ENCODE data around the gene FOXJ1. TPM values are rescaled to one million over a fixed set of nuclear protein-coding genes. Genes with fewer than 3 reads are reported as not detected.

FOXJ1 gene
- total RNA-seq, 2 donors from 2014 or later: 0.33 to 3.4 TPM

DNA sequence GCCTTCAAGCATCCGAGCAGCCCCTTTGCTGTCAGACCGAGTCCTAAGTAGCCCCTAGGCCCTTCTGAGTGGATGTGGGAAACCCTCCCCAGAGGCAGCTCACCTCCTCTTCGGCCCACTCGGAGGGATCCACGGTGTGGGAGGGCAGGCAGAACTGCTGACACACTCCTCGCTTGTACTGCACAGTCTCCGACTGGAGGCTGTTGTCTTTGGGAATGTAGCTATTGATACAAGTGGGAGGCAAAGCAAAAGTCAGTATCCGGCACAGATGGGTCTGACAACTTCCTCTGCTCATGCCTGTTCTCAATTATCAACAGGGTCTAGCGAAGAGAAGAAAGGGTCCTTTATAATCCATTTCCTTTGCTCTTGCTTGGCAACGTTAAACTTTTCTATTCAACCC, 25.9 kb upstream of the FOXJ1 start:
- WGBS, 2 donors: 75 to 84% methylated on average over 6 to 10 of the region's 10 CpGs
- ATAC-seq (no peak), DNase-seq (no peak)
- no peaks in the 10 kb centered on the region for H3K36me3 ChIP-seq (replicated peaks in 1 of 2; ENCODE audit: insufficient read depth in 1 of 2, low read depth in 2 of 2)
- no peaks in the 10 kb centered on the region for H3K27me3 ChIP-seq
- no peaks in the 10 kb centered on the region for H3K9me3 ChIP-seq
- no peak overlapping the region for H3K4me3 ChIP-seq
- TF ChIP-seq POLR2A (IDR thresholded peaks at IDR 0.05) (no peak), CTCF (IDR thresholded peaks at IDR 0.05) (no peak)
- no peaks in the 10 kb centered on the region for H3K4me1 ChIP-seq
- intact Hi-C loops (cut with DNase I): no loop called here
- no peak overlapping the region for H3K27ac ChIP-seq

DNA sequence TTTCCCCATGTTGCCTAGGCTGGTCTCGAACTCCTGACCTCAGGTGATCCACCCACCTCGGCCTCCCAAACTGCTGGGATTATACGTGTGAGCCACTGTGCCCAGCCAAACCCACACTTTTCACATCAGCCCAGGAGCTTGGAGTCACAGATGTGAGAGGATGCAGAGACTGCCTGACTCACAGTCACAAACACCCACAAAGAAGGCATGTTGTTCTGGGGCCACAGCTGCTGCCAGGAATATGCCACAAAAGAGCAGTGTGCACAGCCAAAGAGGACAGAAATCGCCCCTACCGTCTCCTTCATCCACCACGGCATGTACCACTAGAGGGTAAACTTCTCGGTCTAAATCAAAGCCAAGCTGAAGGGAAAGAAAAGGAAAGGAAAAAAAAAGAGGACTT, 25.1 kb upstream of the FOXJ1 start:
- no peak for TF ChIP-seq POLR2A (IDR thresholded peaks at IDR 0.05)
- TF ChIP-seq CTCF (IDR thresholded peaks at IDR 0.05): no peak
- Histone ChIP-seq H3K36me3 (replicated peaks in 1 of 2; ENCODE audit: insufficient read depth in 1 of 2, low read depth in 2 of 2) (no peaks in the 10 kb centered on the region), H3K4me3 (no peak overlapping the region), H3K27me3 (no peaks in the 10 kb centered on the region), H3K9me3 (no peaks in the 10 kb centered on the region), H3K27ac (no peak overlapping the region), H3K4me1 (no peaks in the 10 kb centered on the region)
- 76 to 80% methylated on average over 7 of the region's 7 CpGs for WGBS, 2 donors
- ATAC-seq (no peak), DNase-seq (no peak)
- intact Hi-C loops (cut with DNase I): no loop called here

- H3K36me3 ChIP-seq (replicated peaks in 1 of 2; ENCODE audit: insufficient read depth in 1 of 2, low read depth in 2 of 2): no peaks in the 10 kb centered on the region
- TF ChIP-seq CTCF (IDR thresholded peaks at IDR 0.05): no peak
- no peak for TF ChIP-seq POLR2A (IDR thresholded peaks at IDR 0.05)
- H3K27me3 ChIP-seq: no peaks in the 10 kb centered on the region
- no peak for DNase-seq
- H3K27ac ChIP-seq: no peak overlapping the region
- no peaks in the 10 kb centered on the region for H3K4me1 ChIP-seq
- no peak overlapping the region for H3K4me3 ChIP-seq
- intact Hi-C loops (cut with DNase I): no loop called here
- H3K9me3 ChIP-seq: no peaks in the 10 kb centered on the region
- 68 to 72% methylated on average over 2 of the region's 2 CpGs for WGBS, 2 donors
- no peak for ATAC-seq
Measured at GRCh38 chr17:76164331-76164730, 23.3 kb upstream of the FOXJ1 start.

DNA sequence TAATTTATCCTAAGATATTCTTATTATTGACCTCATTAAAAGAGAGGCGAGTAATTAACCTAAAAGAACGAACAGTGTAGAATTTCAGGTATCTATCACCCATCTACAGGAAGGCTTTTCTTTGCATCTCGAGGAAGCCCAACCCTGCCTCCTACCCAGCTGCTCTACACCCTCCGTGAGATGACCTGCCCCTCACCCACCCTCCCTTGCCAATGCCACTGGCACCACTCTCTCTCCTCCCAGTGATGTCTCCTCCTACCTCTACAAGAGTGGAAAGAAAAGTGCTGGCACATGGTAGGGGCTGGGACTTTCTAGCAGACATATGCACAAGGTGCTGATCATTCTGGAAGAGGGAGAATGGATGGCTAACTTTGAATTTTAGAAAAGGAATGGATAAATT, 22.9 kb upstream of the FOXJ1 start:
- no peaks in the 10 kb centered on the region for H3K4me1 ChIP-seq
- WGBS, 2 donors: 78 to 81% methylated on average over 4 of the region's 4 CpGs
- intact Hi-C loops (cut with DNase I): no loop called here
- H3K27ac ChIP-seq: no peak overlapping the region
- no peaks in the 10 kb centered on the region for H3K9me3 ChIP-seq
- H3K4me3 ChIP-seq: no peak overlapping the region
- H3K36me3 ChIP-seq (replicated peaks in 1 of 2; ENCODE audit: insufficient read depth in 1 of 2, low read depth in 2 of 2): no peaks in the 10 kb centered on the region
- no peak for DNase-seq
- TF ChIP-seq CTCF (IDR thresholded peaks at IDR 0.05): no peak
- no peak for TF ChIP-seq POLR2A (IDR thresholded peaks at IDR 0.05)
- ATAC-seq: no peak
- H3K27me3 ChIP-seq: no peaks in the 10 kb centered on the region

DNA sequence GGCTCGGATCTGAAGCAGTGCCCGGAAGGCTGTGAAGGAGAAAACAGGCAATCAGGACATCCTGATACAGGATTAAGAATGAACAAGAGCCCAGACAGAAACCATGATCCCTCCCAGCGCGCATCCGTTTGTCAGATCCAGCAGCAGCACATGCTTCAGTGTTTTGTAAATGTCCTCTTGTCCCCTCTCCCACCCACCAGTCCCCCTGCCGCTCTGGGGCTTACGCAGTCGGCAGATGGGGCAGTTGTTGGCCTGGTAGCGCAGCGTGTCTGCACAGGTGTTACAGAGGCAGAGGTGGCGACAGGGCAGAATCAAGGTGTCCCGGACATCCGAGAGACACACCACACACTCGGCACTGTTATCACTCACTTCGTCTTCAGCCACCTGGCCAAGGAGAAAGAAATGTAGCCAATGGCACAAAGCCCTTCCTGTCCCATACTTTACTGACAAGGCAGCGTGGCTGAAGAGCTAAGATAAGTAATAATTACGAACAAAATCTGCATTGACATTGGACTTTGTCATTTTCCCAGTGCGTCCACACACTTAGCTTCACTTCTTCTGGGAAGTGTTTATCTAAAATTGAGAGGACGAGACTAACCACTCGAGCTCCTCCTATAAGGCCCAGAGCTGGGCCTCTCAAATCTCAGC, 20.7 kb upstream of the FOXJ1 start:
- Histone ChIP-seq H3K36me3 (replicated peaks in 1 of 2; ENCODE audit: insufficient read depth in 1 of 2, low read depth in 2 of 2) (no peaks in the 10 kb centered on the region), H3K27me3 (no peaks in the 10 kb centered on the region), H3K4me3 (no peak overlapping the region), H3K27ac (no peak overlapping the region), H3K9me3 (no peaks in the 10 kb centered on the region), H3K4me1 (no peaks in the 10 kb centered on the region)
- ATAC-seq: no peak
- intact Hi-C loops (cut with DNase I): no loop called here
- TF ChIP-seq POLR2A (IDR thresholded peaks at IDR 0.05) (no peak), CTCF (IDR thresholded peaks at IDR 0.05) (no peak)
- WGBS, 2 donors: 81 to 86% methylated on average over 16 to 20 of the region's 20 CpGs
- DNase-seq: no peak

Data from body of pancreas (tissue), 4 donors.